ENCODE measurements around the gene DGCR6.

Gene DGCR6

DNA sequence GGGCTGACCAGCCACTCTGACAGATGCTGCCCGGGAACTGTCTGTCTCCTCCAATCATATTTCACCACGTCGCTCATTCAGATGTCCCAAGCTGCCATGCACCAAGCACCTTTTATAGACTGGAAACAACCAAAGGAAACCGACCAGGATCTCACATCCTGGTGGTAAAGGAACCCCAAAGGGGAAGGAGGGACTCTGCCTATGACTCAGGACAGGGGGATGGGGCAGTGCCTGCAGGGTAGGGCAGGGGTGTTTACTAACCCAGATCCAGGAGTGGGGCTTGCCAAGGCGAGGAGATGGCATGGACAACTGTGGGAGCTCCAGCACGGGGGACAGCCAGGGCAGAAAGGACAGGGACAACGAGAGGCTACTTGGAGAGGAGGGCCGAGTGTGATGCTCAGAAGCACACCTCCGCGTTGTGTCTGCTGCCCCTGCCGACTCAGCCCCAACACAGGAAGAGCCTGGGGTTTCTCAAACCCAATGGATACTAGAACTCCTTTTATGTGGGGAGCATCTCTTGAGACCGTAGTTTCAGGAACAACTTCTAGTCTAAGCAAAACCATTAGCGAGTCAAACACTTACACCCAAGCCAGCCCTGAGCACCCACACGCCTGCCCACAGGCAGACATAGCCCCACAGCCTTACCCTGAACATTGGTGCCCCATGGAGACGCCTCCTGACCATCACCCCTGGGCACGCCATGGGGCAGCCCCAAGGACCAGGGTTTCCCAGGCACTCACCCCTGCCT is 26.0 kb downstream of the DGCR6 start:
- TF ChIP-seq FOXM1 (IDR thresholded peaks at IDR 0.05; ENCODE audit: borderline replicate concordance, low read depth) = no peak

DNA sequence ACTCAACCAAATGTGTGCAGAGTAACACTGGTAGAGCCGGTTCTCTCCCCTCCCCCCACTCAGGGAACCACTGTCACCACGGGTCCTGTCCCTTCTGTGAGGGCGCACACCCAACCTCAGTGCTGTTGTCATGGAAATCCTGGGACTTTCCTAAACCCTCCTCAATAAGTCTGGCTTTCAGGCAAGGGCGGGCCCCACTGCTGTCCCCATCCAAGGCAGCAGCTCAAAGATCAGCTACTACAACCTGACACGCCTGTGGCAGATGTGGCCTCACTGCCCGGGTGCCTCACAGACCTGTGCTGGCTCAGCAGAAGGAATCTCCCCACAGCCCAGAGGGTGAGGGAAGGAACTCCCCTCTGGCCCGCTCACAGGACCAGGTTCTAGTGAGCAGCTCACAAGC is 27.8 kb downstream of the DGCR6 start:
- TF ChIP-seq EP300 (IDR thresholded peaks at IDR 0.05; ENCODE audit: borderline replicate concordance) (no peak), YY1 (IDR thresholded peaks at IDR 0.05; ENCODE audit: low read depth) (no peak), CEBPB (IDR thresholded peaks at IDR 0.05) (no peak), TCF12 (IDR thresholded peaks at IDR 0.05; ENCODE audit: low read depth) (no peak), FOXM1 (IDR thresholded peaks at IDR 0.05; ENCODE audit: borderline replicate concordance, low read depth) (no peak), NFIC (IDR thresholded peaks at IDR 0.05) (no peak), EGR1 (IDR thresholded peaks at IDR 0.05) (no peak), TAF1 (IDR thresholded peaks at IDR 0.05; ENCODE audit: low read depth) (no peak), ZBTB7A (IDR thresholded peaks at IDR 0.05; ENCODE audit: low read depth) (no peak), CREB1 (IDR thresholded peaks at IDR 0.05; ENCODE audit: low read depth) (no peak), RAD21 (IDR thresholded peaks at IDR 0.05; ENCODE audit: low read depth) (no peak)
- TF ChIP-seq, protein P1, sequence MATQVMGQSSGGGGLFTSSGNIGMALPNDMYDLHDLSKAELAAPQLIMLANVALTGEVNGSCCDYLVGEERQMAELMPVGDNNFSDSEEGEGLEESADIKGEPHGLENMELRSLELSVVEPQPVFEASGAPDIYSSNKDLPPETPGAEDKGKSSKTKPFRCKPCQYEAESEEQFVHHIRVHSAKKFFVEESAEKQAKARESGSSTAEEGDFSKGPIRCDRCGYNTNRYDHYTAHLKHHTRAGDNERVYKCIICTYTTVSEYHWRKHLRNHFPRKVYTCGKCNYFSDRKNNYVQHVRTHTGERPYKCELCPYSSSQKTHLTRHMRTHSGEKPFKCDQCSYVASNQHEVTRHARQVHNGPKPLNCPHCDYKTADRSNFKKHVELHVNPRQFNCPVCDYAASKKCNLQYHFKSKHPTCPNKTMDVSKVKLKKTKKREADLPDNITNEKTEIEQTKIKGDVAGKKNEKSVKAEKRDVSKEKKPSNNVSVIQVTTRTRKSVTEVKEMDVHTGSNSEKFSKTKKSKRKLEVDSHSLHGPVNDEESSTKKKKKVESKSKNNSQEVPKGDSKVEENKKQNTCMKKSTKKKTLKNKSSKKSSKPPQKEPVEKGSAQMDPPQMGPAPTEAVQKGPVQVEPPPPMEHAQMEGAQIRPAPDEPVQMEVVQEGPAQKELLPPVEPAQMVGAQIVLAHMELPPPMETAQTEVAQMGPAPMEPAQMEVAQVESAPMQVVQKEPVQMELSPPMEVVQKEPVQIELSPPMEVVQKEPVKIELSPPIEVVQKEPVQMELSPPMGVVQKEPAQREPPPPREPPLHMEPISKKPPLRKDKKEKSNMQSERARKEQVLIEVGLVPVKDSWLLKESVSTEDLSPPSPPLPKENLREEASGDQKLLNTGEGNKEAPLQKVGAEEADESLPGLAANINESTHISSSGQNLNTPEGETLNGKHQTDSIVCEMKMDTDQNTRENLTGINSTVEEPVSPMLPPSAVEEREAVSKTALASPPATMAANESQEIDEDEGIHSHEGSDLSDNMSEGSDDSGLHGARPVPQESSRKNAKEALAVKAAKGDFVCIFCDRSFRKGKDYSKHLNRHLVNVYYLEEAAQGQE (IDR thresholded peaks at IDR 0.05; ENCODE audit: low read depth) = no peak
- TF ChIP-seq, protein P2, sequence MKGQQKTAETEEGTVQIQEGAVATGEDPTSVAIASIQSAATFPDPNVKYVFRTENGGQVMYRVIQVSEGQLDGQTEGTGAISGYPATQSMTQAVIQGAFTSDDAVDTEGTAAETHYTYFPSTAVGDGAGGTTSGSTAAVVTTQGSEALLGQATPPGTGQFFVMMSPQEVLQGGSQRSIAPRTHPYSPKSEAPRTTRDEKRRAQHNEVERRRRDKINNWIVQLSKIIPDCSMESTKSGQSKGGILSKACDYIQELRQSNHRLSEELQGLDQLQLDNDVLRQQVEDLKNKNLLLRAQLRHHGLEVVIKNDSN (IDR thresholded peaks at IDR 0.05) = no peak
- TF ChIP-seq, protein P3, sequence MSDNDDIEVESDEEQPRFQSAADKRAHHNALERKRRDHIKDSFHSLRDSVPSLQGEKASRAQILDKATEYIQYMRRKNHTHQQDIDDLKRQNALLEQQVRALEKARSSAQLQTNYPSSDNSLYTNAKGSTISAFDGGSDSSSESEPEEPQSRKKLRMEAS (IDR thresholded peaks at IDR 0.05) = no peak

DNA sequence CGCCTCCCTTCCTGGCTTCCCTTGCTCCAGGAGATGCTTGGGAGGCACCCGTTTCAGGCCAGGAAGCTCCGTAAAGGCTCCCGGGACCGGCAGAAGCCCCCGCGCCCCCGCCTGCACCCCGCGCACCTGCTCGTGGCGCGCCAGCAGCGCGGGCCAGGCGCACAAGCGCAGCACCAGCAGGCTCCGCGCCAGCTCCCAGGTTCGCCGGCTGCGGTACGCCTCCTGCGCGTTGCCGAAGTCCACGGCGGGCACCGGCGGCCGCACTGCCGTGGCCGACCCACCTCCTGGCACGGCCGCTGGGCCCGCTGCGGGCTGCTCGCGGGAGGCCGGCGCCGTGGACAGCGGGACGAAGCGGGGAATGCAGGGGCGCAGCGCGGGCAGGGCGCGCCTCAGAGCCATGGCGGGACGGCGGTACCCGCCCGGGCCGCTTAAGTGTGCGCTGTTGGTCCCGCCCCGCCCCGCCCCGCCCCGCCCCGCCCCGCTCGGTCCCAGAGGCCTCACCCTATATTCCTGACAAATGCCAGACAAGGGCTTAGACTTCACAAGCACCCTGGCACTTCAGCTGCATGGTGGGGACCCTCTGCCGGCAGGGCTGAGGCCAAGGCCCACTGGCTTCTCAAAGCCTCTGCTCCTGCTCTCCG is 29.9 kb downstream of the DGCR6 start, which contains the start of gene PRODH:
Gene PRODH, minus strand, starts transcription at position 405 of the 641 bp plus-strand sequence. Its CDS starts 6 bp downstream, at position 399.
- no peak for TF ChIP-seq TEAD4 (IDR thresholded peaks at IDR 0.05)
- no peak for TF ChIP-seq FOXM1 (IDR thresholded peaks at IDR 0.05; ENCODE audit: borderline replicate concordance, low read depth)
- TF ChIP-seq YY1 (IDR thresholded peaks at IDR 0.05; ENCODE audit: low read depth) = no peak
- TF ChIP-seq RAD21 (IDR thresholded peaks at IDR 0.05; ENCODE audit: low read depth) = no peak
- TF ChIP-seq, protein P3 (IDR thresholded peaks at IDR 0.05) = no peak

DNA sequence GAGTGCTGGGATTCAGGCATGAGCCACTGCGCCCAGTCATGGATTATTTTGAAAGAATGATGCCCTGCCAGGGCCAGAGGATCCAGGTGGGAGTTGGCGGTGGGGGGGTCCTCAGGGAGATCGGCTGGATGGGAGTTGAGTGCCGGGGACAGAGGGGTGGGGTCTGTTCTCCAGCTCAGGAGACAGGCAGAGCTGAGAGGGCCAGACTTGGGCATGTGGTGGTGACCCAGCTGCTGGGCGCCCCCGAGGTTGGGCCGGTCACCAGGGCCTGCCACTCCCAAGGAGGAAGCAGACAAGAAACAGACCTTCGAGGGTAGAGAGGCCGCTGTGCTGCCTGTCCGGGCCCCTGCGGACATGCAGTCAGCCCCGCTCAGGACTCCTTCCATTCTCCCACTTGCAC is 41.8 kb downstream of the DGCR6 start:
- no peak for TF ChIP-seq TEAD4 (IDR thresholded peaks at IDR 0.05)
- no peak for TF ChIP-seq FOXM1 (IDR thresholded peaks at IDR 0.05; ENCODE audit: borderline replicate concordance, low read depth)
- TF ChIP-seq TAF1 (IDR thresholded peaks at IDR 0.05; ENCODE audit: low read depth) = no peak
- TF ChIP-seq EP300 (IDR thresholded peaks at IDR 0.05; ENCODE audit: borderline replicate concordance) = no peak
- TF ChIP-seq, protein P2 (IDR thresholded peaks at IDR 0.05) = no peak
- TF ChIP-seq, protein P1 (IDR thresholded peaks at IDR 0.05; ENCODE audit: low read depth) = no peak
- no peak for TF ChIP-seq CEBPB (IDR thresholded peaks at IDR 0.05)
- no peak for TF ChIP-seq RAD21 (IDR thresholded peaks at IDR 0.05; ENCODE audit: low read depth)
- TF ChIP-seq CREB1 (IDR thresholded peaks at IDR 0.05; ENCODE audit: low read depth) = no peak
- TF ChIP-seq ZBTB7A (IDR thresholded peaks at IDR 0.05; ENCODE audit: low read depth) = no peak
- no peak for TF ChIP-seq TCF12 (IDR thresholded peaks at IDR 0.05; ENCODE audit: low read depth)
- TF ChIP-seq, protein P3 (IDR thresholded peaks at IDR 0.05) = no peak
- TF ChIP-seq NFIC (IDR thresholded peaks at IDR 0.05) = no peak
- TF ChIP-seq EGR1 (IDR thresholded peaks at IDR 0.05) = no peak
- TF ChIP-seq YY1 (IDR thresholded peaks at IDR 0.05; ENCODE audit: low read depth) = no peak

DNA sequence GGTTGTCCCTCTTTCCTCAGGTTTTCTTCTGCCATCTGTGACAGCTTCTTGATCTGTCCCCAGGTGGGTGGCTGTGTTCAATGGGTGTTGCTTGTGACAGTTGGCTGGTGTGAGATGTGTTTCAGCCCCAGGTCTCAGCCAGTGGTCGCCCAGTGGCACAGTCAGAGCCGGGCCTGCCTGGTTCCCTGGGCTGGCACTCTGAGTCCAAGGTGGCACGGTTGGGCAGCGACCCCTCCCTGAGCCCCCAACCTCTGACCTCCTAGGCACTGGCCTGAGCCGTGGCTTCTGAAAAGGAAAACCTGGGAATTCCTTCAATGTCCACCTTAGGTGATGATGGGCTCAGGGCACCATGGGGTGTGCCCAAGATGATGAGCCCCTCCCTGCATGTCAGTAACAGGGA is 44.0 kb downstream of the DGCR6 start:
- TF ChIP-seq NFIC (IDR thresholded peaks at IDR 0.05) = no peak
- TF ChIP-seq, protein P2 (IDR thresholded peaks at IDR 0.05) = no peak
